HL-60 (cell line): ENCODE data around the gene SLC1A7.

Experiments
- DNase-seq, 2 experiments: peaks; one replicate each; pipeline ENCODE4 v3.0.0-alpha.2; 2010 to 2020; ENCODE audit warnings: low read depth in 1 of 2, low spot score in 1 of 2
- H3K27ac ChIP-seq: fragments of 250-450 bp; sonication (Bioruptor Pico); replicated peaks from 2 replicates; pipeline ENCODE4 v1.5.1; 2020; ENCODE audit warnings: mild to moderate bottlenecking, moderate library complexity
- H3K27me3 ChIP-seq: fragments of 250-450 bp; sonication (Bioruptor Pico); 2 replicates; pipeline ENCODE4 v1.5.1; 2021; ENCODE audit warnings: mild to moderate bottlenecking, moderate library complexity; ENCODE audit not compliant: insufficient read depth, poor library complexity, severe bottlenecking
- H3K4me3 ChIP-seq: replicated peaks from 2 replicates; pipeline ENCODE4 v1.5.1; 2011; ENCODE audit warnings: mild to moderate bottlenecking, control low read depth, low read length; ENCODE audit not compliant: insufficient read depth
- GABPA ChIP-seq: IDR thresholded peaks from 2 replicates; pipeline ENCODE4 v1.6.1; 2012; ENCODE audit warnings: low read depth
- POLR2AphosphoS5 ChIP-seq: IDR thresholded peaks from 2 replicates; pipeline ENCODE4 v1.6.1; 2012; ENCODE audit warnings: low read depth
- SPI1 ChIP-seq: IDR thresholded peaks from 2 replicates; pipeline ENCODE4 v1.6.1; 2012; ENCODE audit warnings: low read depth, mild to moderate bottlenecking, borderline replicate concordance
- TF ChIP-seq, protein P1 (sequence below): IDR thresholded peaks from 2 replicates; pipeline ENCODE4 v1.6.1; 2012; ENCODE audit warnings: low read depth; ENCODE audit not compliant: insufficient replicate concordance
- TF ChIP-seq, protein P2 (sequence below): IDR thresholded peaks from one replicate; pipeline ENCODE4 v1.5.1; 2011; ENCODE audit warnings: low read length, control low read depth, inconsistent platforms; ENCODE audit not compliant: insufficient read depth

Gene SLC1A7

DNA sequence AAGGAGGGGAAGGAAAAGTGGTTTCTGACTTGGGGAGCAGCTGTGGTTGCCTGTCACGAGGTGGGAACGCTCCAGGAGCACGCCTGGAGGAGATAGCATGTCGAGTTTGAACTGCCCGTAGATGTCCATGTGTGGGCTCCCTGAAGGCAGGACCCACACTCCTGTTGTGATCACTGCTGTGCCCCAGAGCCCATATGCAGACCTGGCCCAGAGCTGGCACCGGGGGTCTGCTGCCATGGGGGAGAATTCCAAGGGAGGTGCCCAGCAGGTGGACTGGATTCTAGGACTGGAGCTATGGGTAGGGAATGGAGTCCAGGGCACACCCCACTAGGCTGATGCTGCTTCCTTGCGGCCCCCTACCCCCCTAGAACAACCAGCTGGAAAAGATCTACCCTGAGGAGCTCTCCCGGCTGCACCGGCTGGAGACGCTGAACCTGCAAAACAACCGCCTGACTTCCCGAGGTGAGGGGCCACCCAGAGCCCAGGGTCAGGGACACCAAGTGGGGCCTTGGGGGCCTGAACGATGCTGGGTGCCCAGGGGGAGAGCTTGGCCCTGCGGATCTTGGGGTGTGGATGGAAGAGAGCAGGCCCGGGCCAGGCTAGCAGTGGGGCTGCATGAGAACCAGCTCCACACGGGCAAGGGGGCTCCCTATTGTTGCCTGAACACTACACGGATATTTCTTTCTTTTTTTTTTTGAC lies 71.1 kb downstream of the SLC1A7 start:
- Histone ChIP-seq H3K27me3 (no peaks in the 10 kb centered on the region), H3K4me3 (no peak overlapping the region), H3K27ac (no peak overlapping the region)
- TF ChIP-seq, protein P1, sequence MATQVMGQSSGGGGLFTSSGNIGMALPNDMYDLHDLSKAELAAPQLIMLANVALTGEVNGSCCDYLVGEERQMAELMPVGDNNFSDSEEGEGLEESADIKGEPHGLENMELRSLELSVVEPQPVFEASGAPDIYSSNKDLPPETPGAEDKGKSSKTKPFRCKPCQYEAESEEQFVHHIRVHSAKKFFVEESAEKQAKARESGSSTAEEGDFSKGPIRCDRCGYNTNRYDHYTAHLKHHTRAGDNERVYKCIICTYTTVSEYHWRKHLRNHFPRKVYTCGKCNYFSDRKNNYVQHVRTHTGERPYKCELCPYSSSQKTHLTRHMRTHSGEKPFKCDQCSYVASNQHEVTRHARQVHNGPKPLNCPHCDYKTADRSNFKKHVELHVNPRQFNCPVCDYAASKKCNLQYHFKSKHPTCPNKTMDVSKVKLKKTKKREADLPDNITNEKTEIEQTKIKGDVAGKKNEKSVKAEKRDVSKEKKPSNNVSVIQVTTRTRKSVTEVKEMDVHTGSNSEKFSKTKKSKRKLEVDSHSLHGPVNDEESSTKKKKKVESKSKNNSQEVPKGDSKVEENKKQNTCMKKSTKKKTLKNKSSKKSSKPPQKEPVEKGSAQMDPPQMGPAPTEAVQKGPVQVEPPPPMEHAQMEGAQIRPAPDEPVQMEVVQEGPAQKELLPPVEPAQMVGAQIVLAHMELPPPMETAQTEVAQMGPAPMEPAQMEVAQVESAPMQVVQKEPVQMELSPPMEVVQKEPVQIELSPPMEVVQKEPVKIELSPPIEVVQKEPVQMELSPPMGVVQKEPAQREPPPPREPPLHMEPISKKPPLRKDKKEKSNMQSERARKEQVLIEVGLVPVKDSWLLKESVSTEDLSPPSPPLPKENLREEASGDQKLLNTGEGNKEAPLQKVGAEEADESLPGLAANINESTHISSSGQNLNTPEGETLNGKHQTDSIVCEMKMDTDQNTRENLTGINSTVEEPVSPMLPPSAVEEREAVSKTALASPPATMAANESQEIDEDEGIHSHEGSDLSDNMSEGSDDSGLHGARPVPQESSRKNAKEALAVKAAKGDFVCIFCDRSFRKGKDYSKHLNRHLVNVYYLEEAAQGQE = no peak
- no peak for TF ChIP-seq POLR2AphosphoS5
- TF ChIP-seq GABPA = no peak
- TF ChIP-seq, protein P2, sequence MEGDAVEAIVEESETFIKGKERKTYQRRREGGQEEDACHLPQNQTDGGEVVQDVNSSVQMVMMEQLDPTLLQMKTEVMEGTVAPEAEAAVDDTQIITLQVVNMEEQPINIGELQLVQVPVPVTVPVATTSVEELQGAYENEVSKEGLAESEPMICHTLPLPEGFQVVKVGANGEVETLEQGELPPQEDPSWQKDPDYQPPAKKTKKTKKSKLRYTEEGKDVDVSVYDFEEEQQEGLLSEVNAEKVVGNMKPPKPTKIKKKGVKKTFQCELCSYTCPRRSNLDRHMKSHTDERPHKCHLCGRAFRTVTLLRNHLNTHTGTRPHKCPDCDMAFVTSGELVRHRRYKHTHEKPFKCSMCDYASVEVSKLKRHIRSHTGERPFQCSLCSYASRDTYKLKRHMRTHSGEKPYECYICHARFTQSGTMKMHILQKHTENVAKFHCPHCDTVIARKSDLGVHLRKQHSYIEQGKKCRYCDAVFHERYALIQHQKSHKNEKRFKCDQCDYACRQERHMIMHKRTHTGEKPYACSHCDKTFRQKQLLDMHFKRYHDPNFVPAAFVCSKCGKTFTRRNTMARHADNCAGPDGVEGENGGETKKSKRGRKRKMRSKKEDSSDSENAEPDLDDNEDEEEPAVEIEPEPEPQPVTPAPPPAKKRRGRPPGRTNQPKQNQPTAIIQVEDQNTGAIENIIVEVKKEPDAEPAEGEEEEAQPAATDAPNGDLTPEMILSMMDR = no peak
- no peak for TF ChIP-seq SPI1
- DNase-seq = no peak

DNA sequence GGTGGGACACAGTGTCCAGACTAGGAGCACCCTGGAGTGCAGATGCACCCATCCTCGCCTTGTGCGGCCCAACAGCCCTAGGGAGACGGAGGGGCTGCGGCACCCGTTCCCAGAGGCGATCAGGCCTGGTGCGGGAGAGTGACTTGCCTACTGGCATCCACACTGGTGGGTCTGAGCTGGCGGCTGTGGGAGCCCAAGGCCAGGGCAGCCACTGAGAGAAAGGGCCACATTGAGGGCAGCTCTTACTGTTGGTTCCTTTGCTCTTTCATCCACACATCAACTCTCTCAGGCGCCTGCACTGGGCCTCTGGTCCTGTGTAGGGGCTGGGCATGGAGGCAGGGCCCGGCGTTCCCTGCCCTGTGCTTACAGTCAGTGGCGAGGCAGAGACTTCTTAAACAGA lies 71.8 kb downstream of the SLC1A7 start:
- no peak overlapping the region for H3K4me3 ChIP-seq
- no peak overlapping the region for H3K27ac ChIP-seq
- TF ChIP-seq, protein P1 = no peak
- TF ChIP-seq POLR2AphosphoS5 (no peak), SPI1 (no peak), GABPA (no peak)
- no peaks in the 10 kb centered on the region for H3K27me3 ChIP-seq
- DNase-seq = no peak

DNA sequence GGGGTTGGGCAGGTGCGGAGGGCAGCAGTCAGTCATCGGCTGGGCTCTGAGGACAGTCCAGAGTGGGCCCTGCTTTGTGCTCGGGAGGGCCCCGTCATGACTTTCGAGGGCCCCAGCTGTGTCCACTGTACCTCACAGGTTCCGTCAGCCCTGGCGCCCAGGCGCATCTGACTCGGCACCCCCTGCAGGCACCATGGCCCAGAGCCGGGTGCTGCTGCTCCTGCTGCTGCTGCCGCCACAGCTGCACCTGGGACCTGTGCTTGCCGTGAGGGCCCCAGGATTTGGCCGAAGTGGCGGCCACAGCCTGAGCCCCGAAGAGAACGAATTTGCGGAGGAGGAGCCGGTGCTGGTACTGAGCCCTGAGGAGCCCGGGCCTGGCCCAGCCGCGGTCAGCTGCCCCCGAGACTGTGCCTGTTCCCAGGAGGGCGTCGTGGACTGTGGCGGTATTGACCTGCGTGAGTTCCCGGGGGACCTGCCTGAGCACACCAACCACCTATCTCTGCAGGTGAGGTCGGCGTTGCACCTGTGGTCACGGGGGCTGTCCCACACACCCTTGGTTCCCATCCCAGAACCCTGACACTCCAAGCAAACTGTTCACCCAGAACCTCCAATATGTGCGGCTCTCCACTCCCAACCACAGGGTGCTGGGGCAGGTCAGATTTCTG lies 72.6 kb downstream of the SLC1A7 start:
- H3K4me3 ChIP-seq = no peak overlapping the region
- TF ChIP-seq GABPA (no peak), SPI1 (no peak)
- TF ChIP-seq, protein P2 = no peak
- TF ChIP-seq, protein P1 = no peak
- no peak for DNase-seq
- H3K27ac ChIP-seq = no peak overlapping the region
- no peaks in the 10 kb centered on the region for H3K27me3 ChIP-seq
